ENCODE results near the gene HELB.

Gene HELB

GRCh38 chr12:66309606-66310005, 7.3 kb downstream of the HELB start:
- H3K4me3 ChIP-seq (ENCODE audit: control insufficient read depth, low read depth, low read length), result no peak overlapping the region
- no peak for DNase-seq (ENCODE audit: low read depth)
- no peak for TF ChIP-seq CTCF (conservative IDR thresholded peaks at IDR 0.05; ENCODE audit: control insufficient read depth, insufficient read depth, low read depth, low read length)

GRCh38 chr12:66312189-66312588, 9.9 kb downstream of the HELB start:
- TF ChIP-seq CTCF (conservative IDR thresholded peaks at IDR 0.05; ENCODE audit: control insufficient read depth, insufficient read depth, low read depth, low read length), result no peak
- DNase-seq (ENCODE audit: low read depth), result no peak
- no peak overlapping the region for H3K4me3 ChIP-seq (ENCODE audit: control insufficient read depth, low read depth, low read length)

- DNase-seq (ENCODE audit: low read depth), result no peak
- no peak overlapping the region for H3K4me3 ChIP-seq (ENCODE audit: control insufficient read depth, low read depth, low read length)
- no peak for TF ChIP-seq CTCF (conservative IDR thresholded peaks at IDR 0.05; ENCODE audit: control insufficient read depth, insufficient read depth, low read depth, low read length)
Observed at GRCh38 chr12:66314278-66314677, 12.0 kb downstream of the HELB start.

GRCh38 chr12:66319266-66319954, 17.1 kb downstream of the HELB start:
- no peak overlapping the region for H3K4me3 ChIP-seq (ENCODE audit: control insufficient read depth, low read depth, low read length)
- no peak for TF ChIP-seq CTCF (conservative IDR thresholded peaks at IDR 0.05; ENCODE audit: control insufficient read depth, insufficient read depth, low read depth, low read length)
- no peak for DNase-seq (ENCODE audit: low read depth)

- no peak for TF ChIP-seq CTCF (conservative IDR thresholded peaks at IDR 0.05; ENCODE audit: control insufficient read depth, insufficient read depth, low read depth, low read length)
- H3K4me3 ChIP-seq (ENCODE audit: control insufficient read depth, low read depth, low read length), result no peak overlapping the region
- peak; percentile 16 for DNase-seq (ENCODE audit: low read depth)
Observed at GRCh38 chr12:66320996-66321395, 18.7 kb downstream of the HELB start.

- DNase-seq (ENCODE audit: low read depth), result peak; percentile 28
- H3K4me3 ChIP-seq (ENCODE audit: control insufficient read depth, low read depth, low read length), result no peak overlapping the region
- no peak for TF ChIP-seq CTCF (conservative IDR thresholded peaks at IDR 0.05; ENCODE audit: control insufficient read depth, insufficient read depth, low read depth, low read length)
Observed at GRCh38 chr12:66321435-66321834, 19.1 kb downstream of the HELB start.

GRCh38 chr12:66323017-66323416, 20.7 kb downstream of the HELB start:
- TF ChIP-seq CTCF (conservative IDR thresholded peaks at IDR 0.05; ENCODE audit: control insufficient read depth, insufficient read depth, low read depth, low read length), result no peak
- no peak for DNase-seq (ENCODE audit: low read depth)
- no peak overlapping the region for H3K4me3 ChIP-seq (ENCODE audit: control insufficient read depth, low read depth, low read length)

Data from fibroblast of mammary gland (primary cell).